C4-2B (cell line): ENCODE data around the gene ATP8B3.
"Not testable (repeated sequence)": the region's sequence is repeated elsewhere in the genome, so short reads cannot be mapped to it uniquely, and the experiment has no call there.

Experiments used
- H3K27ac ChIP-seq: fragments of 450-650 bp; 2 replicates; pipeline ENCODE4 v1.5.1; 2017
- ZFX ChIP-seq: fragments of 450-650 bp; IDR thresholded peaks from 2 replicates; pipeline ENCODE4 v1.6.1; 2017
- TF ChIP-seq, protein P1 (sequence below): fragments of 450-650 bp; conservative IDR thresholded peaks from 2 replicates; pipeline ENCODE4 v1.5.1; 2017; ENCODE audit warnings: mild to moderate bottlenecking

Gene ATP8B3

DNA sequence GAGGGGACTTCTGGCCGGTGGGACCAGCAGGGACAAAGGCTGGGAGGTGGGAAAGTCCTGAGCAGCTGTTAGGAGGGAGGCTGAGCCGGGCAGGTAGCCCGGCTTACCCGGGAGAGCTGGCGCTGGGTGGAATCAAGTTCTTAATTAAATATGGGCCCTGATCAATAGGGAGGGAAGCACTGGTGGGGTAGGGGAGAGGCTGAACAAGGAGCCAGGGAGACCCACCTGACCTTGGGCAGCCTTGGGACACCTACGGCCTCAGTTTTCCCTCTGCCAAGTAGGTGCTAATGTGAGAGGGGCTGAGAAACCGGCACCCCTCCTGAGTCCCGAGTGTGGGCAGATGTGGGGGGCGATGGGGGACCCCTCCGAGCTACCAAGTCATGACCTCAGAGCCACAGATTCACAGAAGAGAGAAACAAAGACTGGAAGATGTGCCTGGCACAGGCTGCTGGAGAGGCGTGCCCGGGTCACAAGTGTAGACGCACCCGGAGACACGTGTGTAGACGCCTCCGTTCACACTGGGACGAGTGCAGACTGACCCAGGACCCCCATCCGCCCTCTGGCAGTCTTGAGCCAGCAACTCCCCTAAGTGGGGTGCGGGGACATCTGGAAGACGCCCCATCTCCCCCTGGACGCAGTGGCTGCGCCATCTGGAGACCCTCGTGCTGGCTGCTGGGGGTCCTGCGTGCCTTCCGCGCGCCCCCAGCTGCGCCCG is 50.4 kb downstream of the ATP8B3 start:
- H3K27ac ChIP-seq, result no peak overlapping the region
- no peak for TF ChIP-seq ZFX
- TF ChIP-seq, protein P1, sequence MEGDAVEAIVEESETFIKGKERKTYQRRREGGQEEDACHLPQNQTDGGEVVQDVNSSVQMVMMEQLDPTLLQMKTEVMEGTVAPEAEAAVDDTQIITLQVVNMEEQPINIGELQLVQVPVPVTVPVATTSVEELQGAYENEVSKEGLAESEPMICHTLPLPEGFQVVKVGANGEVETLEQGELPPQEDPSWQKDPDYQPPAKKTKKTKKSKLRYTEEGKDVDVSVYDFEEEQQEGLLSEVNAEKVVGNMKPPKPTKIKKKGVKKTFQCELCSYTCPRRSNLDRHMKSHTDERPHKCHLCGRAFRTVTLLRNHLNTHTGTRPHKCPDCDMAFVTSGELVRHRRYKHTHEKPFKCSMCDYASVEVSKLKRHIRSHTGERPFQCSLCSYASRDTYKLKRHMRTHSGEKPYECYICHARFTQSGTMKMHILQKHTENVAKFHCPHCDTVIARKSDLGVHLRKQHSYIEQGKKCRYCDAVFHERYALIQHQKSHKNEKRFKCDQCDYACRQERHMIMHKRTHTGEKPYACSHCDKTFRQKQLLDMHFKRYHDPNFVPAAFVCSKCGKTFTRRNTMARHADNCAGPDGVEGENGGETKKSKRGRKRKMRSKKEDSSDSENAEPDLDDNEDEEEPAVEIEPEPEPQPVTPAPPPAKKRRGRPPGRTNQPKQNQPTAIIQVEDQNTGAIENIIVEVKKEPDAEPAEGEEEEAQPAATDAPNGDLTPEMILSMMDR, result no peak

DNA sequence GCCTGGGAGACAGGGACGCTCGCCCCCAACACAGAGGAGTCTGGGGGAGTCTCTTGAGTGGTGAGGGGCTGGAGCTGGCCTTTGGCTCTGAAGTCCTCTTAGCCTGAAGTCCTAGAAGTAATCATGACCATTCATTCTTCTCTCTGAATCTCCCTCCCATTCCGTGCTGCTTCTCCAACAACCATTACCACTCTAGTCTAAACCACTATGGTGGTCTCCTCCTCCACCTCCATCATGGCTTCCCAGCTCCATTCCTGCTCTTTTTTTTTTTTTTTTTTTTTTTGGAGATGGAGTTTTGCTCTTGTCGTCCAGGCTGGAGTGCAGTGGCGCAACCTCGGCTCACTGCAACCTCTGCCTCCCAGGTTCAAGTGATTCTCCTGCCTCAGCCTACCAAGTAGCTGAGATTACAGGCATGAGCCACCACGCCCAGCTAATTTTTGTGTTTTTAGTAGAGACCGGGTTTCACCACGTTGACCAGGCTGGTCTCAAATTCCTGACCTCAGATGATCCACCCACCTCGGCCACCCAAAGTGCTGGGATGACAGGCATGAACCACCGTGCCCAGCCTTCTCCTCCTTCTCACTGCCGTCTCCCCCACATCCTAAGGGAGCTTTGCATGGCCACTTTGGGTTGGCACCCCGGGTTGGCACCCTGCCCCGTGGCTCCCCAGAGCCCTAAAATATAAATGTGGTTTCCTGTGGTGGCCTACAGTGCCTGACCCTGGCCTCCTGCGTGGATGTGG is 51.1 kb downstream of the ATP8B3 start:
- H3K27ac ChIP-seq, result not testable (repeated sequence)

DNA sequence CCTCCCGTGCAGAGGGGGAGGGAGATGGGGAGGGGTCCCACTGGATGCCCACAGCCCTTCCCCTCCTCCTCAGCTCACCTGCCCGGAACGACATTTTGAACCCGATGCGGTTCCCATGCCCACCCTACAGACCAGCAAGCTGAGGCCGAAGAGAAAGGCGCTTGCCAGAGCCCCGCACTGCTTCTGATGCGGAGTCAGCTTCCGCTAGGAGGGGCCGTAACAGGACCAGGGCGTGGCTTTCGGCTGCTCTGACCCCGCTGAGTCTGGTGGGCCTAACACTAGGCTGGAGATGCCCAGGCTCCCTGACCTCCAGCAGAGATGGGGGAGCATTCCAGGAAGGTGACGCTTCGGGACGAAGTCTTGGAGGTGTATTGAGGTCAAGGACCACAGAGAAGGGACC is 52.1 kb downstream of the ATP8B3 start:
- H3K27ac ChIP-seq, result no peak overlapping the region
- TF ChIP-seq, protein P1, result no peak
- TF ChIP-seq ZFX, result no peak

DNA sequence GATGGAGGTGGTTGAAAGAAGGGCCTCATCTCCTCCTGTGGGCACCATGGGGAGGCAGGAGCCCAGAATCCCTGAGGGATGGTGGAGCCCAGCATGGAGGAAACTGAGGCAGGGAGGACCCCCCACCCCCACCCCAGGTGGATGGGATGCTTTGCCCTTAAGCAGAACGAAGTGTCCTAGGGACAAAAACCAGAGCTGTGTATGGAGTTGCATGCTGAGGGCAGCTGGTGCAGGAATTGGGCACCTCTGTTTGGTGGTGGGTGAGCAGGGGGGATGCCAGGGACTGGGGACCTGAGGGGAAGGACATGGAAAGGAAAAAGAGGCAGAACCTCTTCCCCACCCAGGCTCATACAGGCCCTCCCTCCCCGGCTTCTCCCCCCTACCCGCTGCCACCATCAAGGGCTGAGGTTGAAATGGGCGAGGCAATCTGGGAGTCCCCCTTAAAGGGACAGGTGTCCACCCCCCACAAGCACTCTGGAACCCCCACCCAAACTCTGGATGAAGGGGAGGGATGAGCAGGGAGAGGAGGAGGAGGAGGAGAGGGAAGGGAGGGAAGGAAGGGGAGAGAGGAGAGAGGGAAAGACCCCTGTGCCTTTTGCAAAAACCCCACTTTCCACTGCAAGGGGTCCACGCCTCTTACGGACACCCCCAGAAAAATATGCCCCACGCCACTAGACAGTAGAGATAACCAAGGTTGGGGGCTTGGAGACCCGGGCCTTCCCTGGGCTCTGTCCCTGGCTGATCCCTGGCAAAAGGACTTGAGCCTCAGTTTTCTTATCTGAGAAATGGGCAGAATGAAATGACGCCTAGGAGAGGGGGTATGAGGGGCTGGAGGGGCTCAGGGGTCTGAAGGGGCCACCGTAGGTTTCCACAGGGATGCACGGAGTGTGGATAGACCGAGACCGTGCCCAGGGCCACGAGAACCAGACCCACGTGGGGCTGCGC is 52.8 kb downstream of the ATP8B3 start:
- TF ChIP-seq, protein P1, result no peak
- no peak for TF ChIP-seq ZFX
- H3K27ac ChIP-seq, result no peak overlapping the region

DNA sequence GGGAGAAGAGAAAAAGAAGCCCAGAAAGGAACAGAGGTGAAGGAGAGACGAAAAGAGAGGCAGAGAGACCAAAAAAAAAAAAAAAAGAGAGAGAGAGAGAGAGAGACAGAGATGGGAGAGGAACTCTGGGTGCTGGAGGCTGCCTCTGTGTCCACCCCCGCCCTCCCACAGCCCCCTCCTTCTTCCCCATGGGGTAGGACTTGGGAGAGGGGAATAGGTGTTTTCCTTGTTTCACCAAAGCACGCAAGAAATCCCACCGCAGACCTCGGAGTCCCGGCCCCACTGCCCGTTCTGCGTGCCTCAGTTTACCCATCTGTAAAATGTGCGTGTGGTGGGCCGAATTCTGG is 53.9 kb downstream of the ATP8B3 start:
- TF ChIP-seq, protein P1, result no peak
- no peak for TF ChIP-seq ZFX
- H3K27ac ChIP-seq, result no peak overlapping the region

DNA sequence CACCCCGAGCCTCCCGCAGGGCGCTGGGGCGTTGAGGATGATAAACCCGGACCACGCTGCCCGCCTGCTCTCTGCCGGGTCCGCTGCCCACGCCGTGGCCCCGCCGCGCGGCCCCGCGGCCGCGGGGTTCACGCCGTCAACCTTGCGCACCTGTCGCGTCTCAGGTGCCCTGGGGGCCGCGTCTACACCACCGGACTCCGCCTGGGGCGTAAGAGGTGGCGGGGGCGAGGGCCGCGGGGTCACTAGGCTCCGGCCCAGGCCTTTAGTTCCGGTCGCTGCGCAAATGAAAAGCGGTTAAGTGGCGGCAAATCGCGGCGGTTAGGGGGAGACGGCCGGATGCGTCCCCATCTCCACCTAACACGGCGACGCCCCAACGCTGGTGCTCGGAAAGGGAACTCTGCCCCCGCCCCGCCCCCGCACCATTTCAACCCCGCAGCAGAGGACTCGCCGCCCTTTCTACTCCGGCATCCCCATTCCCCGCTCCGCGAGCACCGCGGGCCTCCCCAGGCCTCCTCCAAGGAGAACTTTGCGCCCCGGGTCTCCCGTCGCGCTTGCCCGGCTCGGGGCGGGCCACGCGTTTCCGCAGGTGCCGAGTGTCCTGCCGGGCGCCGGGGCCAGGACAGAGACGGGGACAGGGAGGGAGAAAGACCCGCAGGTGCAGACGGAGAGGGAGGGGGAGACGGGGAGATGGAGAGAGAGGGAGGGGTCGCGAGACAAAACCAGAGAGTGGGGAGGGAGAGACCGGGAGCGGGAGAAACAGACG is 54.4 kb downstream of the ATP8B3 start:
- no peak overlapping the region for H3K27ac ChIP-seq
- no peak for TF ChIP-seq ZFX
- TF ChIP-seq, protein P1, result no peak

DNA sequence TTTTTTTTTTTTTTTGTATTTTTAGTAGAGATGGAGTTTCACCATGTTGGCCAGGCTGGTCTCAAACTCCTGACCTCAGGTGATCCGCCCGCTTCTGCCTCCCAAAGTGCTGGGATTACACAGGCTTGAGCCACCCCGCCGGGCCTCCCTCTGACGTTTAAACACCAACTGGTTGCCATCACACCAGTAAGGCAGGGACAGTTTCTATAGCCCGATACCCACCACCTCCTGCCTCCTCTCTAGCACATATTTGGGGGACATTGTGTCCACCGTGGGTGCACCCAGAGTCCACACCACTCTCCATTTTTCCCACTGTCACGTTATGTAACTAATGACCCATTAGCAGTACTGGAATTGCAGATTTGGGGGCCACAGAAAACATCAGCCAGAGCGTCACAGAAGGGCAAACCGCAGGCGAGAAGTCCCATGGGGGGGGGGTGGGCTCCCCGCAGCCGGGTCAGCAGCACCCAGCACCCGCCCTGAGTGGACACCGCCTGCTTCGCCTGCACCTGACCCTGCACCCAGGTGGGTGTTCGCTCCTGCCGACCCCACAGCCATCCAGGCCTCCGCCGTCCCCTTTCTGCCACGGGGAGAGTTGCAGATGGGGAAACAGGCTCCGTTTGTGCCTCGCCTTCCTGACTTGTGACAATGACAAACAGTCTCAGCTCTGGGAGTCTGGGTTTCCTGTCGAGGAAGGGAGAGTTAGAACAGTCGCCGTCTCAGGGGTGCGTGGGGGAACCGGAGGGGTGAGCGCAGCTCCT is 55.2 kb downstream of the ATP8B3 start:
- H3K27ac ChIP-seq, result no peak overlapping the region

More for the DNA sequence above, 55.2 kb downstream of the ATP8B3 start:
- TF ChIP-seq ZFX, result no peak
- TF ChIP-seq, protein P1, result no peak
